WTC11 (cell line): ENCODE data around the gene TOMM6. TPM values are rescaled to one million over a fixed set of nuclear protein-coding genes. Genes with fewer than 3 reads are reported as not detected.

ENCODE experiments used
- ATAC-seq: fragments of 200-7000 bp; cut with Tn5 transposase; 2 replicates; pipeline ENCODE4 v1.10.0; 2021; ENCODE audit warnings: mild to moderate bottlenecking, moderate library complexity
- CTCF ChIA-PET: fragments of 300-600 bp; sonication (Branson Sonifier 250); formaldehyde crosslinking; loops from one replicate; lab custom pipeline; 2021; ENCODE audit warnings: antibody characterized with exemption; lab: Charles Lee
- POLR2A ChIA-PET: fragments of 350-600 bp; sonication (Branson Sonifier 250); formaldehyde crosslinking; loops from one replicate; lab custom pipeline; 2021; ENCODE audit warnings: antibody characterized with exemption; lab: Charles Lee
- DNase-seq: peaks from one replicate; pipeline ENCODE4 v3.0.0; 2021; ENCODE audit warnings: low spot score
- H3K27ac Mint-ChIP-seq: 2 replicates; pipeline ENCODE4 v1.8.0; 2021; ENCODE audit warnings: mixed read lengths
- H3K27me3 Mint-ChIP-seq: 2 replicates; pipeline ENCODE4 v1.8.0; 2021; ENCODE audit warnings: low read depth, mild to moderate bottlenecking, moderate library complexity, mixed read lengths
- H3K36me3 Mint-ChIP-seq: 2 replicates; pipeline ENCODE4 v1.8.0; 2021; ENCODE audit warnings: mixed read lengths
- H3K4me1 Mint-ChIP-seq: 2 replicates; pipeline ENCODE4 v1.8.0; 2022; ENCODE audit warnings: mixed read lengths
- H3K4me3 Mint-ChIP-seq: 2 replicates; pipeline ENCODE4 v1.8.0; 2021; ENCODE audit warnings: mild to moderate bottlenecking, moderate library complexity, mixed read lengths
- H3K9me3 Mint-ChIP-seq: 2 replicates; pipeline ENCODE4 v1.8.0; 2021; ENCODE audit warnings: mixed read lengths
- ATF1 ChIP-seq: sonication (generic); formaldehyde crosslinking; IDR thresholded peaks from 2 replicates; pipeline ENCODE4 v1.8.1; 2023; ENCODE audit warnings: mild to moderate bottlenecking, moderate library complexity, missing genetic modification reagents
- ELF4 ChIP-seq: sonication (generic); formaldehyde crosslinking; IDR thresholded peaks from 2 replicates; pipeline ENCODE4 v1.8.1; 2022; ENCODE audit warnings: low read depth, mild to moderate bottlenecking, moderate library complexity, missing genetic modification reagents
- NR1H2 ChIP-seq: sonication (generic); formaldehyde crosslinking; IDR thresholded peaks from 2 replicates; pipeline ENCODE4 v1.9.0; 2021; ENCODE audit warnings: mild to moderate bottlenecking, moderate library complexity, missing genetic modification reagents
- SP1 ChIP-seq: sonication (generic); formaldehyde crosslinking; conservative IDR thresholded peaks from 2 replicates; pipeline ENCODE4 v1.8.1; 2022; ENCODE audit warnings: missing genetic modification reagents
- TEAD4 ChIP-seq: sonication (generic); formaldehyde crosslinking; IDR thresholded peaks from 2 replicates; pipeline ENCODE4 v1.8.0; 2022; ENCODE audit warnings: mild to moderate bottlenecking, missing genetic modification reagents
- total RNA-seq: library from RNA; stranded (reverse); gene quantifications from 3 replicates; pipeline ENCODE4 v1.2.3, GENCODE V29; 2021
- TF ChIP-seq, protein P1 (sequence below): sonication (generic); formaldehyde crosslinking; IDR thresholded peaks from 2 replicates; pipeline ENCODE4 v1.8.1; 2022; ENCODE audit warnings: low read depth, mild to moderate bottlenecking, moderate library complexity, missing genetic modification reagents, borderline replicate concordance
- TF ChIP-seq, protein P2 (sequence below): sonication (generic); formaldehyde crosslinking; IDR thresholded peaks from 2 replicates; pipeline ENCODE4 v1.8.0; 2023; ENCODE audit warnings: missing genetic modification reagents, mild to moderate bottlenecking, borderline replicate concordance
- TF ChIP-seq, protein P3 (sequence below): sonication (generic); formaldehyde crosslinking; IDR thresholded peaks from 2 replicates; pipeline ENCODE4 v1.8.0; 2022; ENCODE audit warnings: missing genetic modification reagents
- TF ChIP-seq, protein P4 (sequence below): fragments of 250-450 bp; sonication (Bioruptor Pico); conservative IDR thresholded peaks from 2 replicates; pipeline ENCODE4 v1.9.0; 2021; ENCODE audit warnings: mild to moderate bottlenecking
- TF ChIP-seq, protein P5 (sequence below): sonication (generic); formaldehyde crosslinking; IDR thresholded peaks from 2 replicates; pipeline ENCODE4 v1.8.0; 2022; ENCODE audit warnings: mild to moderate bottlenecking, missing genetic modification reagents
- TF ChIP-seq, protein P6 (sequence below): fragments of 250-450 bp; sonication (Bioruptor Pico); IDR thresholded peaks from 2 replicates; pipeline ENCODE4 v2.1.2; 2022; ENCODE audit warnings: mild to moderate bottlenecking, moderate library complexity
- TF ChIP-seq, protein P7 (sequence below): sonication (generic); formaldehyde crosslinking; IDR thresholded peaks from 2 replicates; pipeline ENCODE4 v1.8.1; 2023; ENCODE audit warnings: mild to moderate bottlenecking, missing genetic modification reagents
- TF ChIP-seq, protein P8 (sequence below): sonication (generic); formaldehyde crosslinking; IDR thresholded peaks from 2 replicates; pipeline ENCODE4 v1.8.1; 2022; ENCODE audit warnings: mild to moderate bottlenecking, missing genetic modification reagents, moderate library complexity, borderline replicate concordance

Gene TOMM6
- total RNA-seq, 1 experiment from 2014 or later = 233 TPM

DNA sequence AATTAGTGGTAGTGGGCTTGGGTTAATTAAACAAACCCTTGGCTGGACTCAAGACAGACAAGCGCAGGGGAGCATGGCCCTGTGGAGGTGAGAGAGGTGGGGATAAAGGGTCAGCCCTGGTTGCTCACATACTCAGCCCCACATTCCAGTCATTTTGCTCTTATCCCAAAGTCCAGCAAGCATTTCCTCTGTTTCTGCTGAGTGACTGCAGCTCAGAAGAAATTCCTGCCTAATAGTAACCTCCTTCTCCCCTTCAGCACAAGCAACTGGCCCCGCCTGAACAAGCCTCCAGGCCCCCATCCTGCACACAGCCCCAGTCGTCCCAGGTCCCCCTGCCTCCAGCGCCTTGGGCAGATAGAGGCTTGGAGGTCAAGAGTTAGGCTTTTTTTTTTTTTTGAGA is 48.5 kb upstream of the TOMM6 start (continued):
- TF ChIP-seq, protein P1, sequence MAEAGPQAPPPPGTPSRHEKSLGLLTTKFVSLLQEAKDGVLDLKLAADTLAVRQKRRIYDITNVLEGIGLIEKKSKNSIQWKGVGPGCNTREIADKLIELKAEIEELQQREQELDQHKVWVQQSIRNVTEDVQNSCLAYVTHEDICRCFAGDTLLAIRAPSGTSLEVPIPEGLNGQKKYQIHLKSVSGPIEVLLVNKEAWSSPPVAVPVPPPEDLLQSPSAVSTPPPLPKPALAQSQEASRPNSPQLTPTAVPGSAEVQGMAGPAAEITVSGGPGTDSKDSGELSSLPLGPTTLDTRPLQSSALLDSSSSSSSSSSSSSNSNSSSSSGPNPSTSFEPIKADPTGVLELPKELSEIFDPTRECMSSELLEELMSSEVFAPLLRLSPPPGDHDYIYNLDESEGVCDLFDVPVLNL = no peak
- TF ChIP-seq, protein P2, sequence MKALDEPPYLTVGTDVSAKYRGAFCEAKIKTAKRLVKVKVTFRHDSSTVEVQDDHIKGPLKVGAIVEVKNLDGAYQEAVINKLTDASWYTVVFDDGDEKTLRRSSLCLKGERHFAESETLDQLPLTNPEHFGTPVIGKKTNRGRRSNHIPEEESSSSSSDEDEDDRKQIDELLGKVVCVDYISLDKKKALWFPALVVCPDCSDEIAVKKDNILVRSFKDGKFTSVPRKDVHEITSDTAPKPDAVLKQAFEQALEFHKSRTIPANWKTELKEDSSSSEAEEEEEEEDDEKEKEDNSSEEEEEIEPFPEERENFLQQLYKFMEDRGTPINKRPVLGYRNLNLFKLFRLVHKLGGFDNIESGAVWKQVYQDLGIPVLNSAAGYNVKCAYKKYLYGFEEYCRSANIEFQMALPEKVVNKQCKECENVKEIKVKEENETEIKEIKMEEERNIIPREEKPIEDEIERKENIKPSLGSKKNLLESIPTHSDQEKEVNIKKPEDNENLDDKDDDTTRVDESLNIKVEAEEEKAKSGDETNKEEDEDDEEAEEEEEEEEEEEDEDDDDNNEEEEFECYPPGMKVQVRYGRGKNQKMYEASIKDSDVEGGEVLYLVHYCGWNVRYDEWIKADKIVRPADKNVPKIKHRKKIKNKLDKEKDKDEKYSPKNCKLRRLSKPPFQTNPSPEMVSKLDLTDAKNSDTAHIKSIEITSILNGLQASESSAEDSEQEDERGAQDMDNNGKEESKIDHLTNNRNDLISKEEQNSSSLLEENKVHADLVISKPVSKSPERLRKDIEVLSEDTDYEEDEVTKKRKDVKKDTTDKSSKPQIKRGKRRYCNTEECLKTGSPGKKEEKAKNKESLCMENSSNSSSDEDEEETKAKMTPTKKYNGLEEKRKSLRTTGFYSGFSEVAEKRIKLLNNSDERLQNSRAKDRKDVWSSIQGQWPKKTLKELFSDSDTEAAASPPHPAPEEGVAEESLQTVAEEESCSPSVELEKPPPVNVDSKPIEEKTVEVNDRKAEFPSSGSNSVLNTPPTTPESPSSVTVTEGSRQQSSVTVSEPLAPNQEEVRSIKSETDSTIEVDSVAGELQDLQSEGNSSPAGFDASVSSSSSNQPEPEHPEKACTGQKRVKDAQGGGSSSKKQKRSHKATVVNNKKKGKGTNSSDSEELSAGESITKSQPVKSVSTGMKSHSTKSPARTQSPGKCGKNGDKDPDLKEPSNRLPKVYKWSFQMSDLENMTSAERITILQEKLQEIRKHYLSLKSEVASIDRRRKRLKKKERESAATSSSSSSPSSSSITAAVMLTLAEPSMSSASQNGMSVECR (CRISPR knock-in tag) = no peak
- no peak for TF ChIP-seq TEAD4
- TF ChIP-seq, protein P3, sequence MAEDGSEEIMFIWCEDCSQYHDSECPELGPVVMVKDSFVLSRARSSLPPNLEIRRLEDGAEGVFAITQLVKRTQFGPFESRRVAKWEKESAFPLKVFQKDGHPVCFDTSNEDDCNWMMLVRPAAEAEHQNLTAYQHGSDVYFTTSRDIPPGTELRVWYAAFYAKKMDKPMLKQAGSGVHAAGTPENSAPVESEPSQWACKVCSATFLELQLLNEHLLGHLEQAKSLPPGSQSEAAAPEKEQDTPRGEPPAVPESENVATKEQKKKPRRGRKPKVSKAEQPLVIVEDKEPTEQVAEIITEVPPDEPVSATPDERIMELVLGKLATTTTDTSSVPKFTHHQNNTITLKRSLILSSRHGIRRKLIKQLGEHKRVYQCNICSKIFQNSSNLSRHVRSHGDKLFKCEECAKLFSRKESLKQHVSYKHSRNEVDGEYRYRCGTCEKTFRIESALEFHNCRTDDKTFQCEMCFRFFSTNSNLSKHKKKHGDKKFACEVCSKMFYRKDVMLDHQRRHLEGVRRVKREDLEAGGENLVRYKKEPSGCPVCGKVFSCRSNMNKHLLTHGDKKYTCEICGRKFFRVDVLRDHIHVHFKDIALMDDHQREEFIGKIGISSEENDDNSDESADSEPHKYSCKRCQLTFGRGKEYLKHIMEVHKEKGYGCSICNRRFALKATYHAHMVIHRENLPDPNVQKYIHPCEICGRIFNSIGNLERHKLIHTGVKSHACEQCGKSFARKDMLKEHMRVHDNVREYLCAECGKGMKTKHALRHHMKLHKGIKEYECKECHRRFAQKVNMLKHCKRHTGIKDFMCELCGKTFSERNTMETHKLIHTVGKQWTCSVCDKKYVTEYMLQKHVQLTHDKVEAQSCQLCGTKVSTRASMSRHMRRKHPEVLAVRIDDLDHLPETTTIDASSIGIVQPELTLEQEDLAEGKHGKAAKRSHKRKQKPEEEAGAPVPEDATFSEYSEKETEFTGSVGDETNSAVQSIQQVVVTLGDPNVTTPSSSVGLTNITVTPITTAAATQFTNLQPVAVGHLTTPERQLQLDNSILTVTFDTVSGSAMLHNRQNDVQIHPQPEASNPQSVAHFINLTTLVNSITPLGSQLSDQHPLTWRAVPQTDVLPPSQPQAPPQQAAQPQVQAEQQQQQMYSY (CRISPR knock-in tag) = no peak
- no peak for TF ChIP-seq NR1H2
- no peak for TF ChIP-seq ELF4
- TF ChIP-seq, protein P4, sequence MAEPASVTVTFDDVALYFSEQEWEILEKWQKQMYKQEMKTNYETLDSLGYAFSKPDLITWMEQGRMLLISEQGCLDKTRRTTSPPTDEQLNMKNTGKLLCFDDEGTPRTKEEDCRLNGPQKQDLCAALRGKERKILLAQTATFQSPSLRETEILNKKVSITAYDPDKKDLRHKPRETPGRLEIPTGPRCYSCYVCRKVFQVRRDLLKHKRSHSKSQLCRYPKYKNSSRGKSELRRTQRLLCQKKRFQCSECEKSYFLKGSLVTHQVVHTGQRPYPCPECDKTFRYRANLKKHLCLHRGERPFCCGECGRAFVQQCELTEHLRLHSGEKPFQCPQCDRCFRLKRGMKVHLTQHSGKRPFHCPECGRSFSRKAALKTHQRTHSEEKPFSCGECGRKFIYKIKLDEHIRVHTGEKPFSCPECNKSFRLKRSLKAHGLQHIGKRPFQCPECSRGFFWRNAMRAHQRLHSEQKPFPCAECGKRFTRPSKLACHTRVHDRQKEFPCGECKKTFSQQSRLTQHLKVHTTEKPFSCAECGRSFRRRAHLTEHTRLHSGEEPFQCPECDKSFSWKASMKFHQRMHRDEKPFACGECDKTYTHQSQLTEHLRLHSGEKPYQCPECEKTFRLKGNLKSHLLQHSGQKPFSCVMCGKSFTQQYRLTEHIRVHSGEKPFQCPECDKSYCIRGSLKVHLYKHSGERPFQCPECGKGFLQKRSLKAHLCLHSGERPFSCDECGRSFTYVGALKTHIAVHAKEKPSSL (CRISPR knock-in tag) = no peak

DNA sequence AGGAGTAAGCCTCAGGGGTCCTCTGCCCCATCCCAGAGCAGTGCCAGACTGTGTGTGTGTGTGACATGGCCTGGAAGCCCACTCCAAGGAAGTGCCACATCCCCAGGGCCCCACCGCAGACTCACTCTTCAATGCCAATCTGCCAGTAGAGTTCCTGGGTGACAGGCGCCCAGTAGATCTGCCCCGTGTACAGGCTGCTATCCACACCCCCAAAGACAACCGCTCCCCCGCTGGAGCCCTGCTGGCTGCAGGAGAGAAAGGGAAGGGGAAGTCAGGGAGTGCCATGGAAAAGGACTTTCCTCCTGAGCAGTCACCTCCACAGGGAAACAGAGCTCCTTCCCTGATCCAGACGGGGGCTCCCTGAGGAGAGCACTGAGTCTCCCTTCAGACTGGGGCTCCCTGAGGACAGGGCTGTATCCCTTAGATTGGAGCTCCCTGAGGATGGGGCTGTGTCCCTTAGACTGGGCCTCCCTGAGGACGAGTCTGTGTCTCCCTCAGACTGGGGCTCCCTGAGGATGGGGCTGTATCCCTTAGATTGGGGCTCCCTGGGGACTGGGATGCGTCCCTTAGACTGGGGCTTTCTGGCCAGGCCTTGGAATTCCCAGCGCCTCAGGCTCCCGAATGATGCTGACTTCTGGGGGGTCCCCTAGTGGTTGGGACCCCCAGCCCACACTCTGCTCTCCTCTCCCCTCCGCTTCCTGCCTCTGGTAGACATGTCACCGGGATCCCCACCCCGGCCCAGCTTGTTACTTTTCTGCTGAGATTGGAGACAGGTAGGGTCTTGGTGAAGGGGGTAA is 46.9 kb upstream of the TOMM6 start:
- ChIA-PET CTCF (interaction anchor here (1.0 kb wide), 1 partner anchor 40 kb away, joined by 3 read pairs; no protein-coding TSS in a partner anchor), POLR2A (no interaction called here)
- no peak for DNase-seq
- Mint-ChIP-seq H3K4me1 (peaks cover 10% of the 10 kb centered on the region), H3K4me3 (no peak overlapping the region), H3K36me3 (no peaks in the 10 kb centered on the region), H3K9me3 (no peaks in the 10 kb centered on the region), H3K27ac (no peak overlapping the region), H3K27me3 (peaks cover 3% of the 10 kb centered on the region; the same call in 1 of the 2 replicates)
- ATAC-seq = no peak
- no peak for TF ChIP-seq NR1H2
- no peak for TF ChIP-seq SP1
- TF ChIP-seq, protein P5, sequence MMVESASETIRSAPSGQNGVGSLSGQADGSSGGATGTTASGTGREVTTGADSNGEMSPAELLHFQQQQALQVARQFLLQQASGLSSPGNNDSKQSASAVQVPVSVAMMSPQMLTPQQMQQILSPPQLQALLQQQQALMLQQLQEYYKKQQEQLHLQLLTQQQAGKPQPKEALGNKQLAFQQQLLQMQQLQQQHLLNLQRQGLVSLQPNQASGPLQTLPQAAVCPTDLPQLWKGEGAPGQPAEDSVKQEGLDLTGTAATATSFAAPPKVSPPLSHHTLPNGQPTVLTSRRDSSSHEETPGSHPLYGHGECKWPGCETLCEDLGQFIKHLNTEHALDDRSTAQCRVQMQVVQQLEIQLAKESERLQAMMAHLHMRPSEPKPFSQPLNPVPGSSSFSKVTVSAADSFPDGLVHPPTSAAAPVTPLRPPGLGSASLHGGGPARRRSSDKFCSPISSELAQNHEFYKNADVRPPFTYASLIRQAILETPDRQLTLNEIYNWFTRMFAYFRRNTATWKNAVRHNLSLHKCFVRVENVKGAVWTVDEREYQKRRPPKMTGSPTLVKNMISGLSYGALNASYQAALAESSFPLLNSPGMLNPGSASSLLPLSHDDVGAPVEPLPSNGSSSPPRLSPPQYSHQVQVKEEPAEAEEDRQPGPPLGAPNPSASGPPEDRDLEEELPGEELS = no peak
- TF ChIP-seq, protein P6, sequence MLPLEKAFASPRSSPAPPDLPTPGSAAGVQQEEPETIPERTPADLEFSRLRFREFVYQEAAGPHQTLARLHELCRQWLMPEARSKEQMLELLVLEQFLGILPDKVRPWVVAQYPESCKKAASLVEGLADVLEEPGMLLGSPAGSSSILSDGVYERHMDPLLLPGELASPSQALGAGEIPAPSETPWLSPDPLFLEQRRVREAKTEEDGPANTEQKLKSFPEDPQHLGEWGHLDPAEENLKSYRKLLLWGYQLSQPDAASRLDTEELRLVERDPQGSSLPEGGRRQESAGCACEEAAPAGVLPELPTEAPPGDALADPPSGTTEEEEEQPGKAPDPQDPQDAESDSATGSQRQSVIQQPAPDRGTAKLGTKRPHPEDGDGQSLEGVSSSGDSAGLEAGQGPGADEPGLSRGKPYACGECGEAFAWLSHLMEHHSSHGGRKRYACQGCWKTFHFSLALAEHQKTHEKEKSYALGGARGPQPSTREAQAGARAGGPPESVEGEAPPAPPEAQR = no peak
- TF ChIP-seq ATF1 (CRISPR knock-in tag) = no peak
- TF ChIP-seq, protein P4 (CRISPR knock-in tag) = no peak
- TF ChIP-seq, protein P7, sequence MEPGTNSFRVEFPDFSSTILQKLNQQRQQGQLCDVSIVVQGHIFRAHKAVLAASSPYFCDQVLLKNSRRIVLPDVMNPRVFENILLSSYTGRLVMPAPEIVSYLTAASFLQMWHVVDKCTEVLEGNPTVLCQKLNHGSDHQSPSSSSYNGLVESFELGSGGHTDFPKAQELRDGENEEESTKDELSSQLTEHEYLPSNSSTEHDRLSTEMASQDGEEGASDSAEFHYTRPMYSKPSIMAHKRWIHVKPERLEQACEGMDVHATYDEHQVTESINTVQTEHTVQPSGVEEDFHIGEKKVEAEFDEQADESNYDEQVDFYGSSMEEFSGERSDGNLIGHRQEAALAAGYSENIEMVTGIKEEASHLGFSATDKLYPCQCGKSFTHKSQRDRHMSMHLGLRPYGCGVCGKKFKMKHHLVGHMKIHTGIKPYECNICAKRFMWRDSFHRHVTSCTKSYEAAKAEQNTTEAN (CRISPR knock-in tag) = no peak
- TF ChIP-seq, protein P8, sequence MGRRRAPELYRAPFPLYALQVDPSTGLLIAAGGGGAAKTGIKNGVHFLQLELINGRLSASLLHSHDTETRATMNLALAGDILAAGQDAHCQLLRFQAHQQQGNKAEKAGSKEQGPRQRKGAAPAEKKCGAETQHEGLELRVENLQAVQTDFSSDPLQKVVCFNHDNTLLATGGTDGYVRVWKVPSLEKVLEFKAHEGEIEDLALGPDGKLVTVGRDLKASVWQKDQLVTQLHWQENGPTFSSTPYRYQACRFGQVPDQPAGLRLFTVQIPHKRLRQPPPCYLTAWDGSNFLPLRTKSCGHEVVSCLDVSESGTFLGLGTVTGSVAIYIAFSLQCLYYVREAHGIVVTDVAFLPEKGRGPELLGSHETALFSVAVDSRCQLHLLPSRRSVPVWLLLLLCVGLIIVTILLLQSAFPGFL = no peak
